AG04450 (cell line): Measurements from ENCODE around the gene CBLN1. TPM values are rescaled to one million over a fixed set of nuclear protein-coding genes. Genes with fewer than 3 reads are reported as not detected.

Experiments used
- CTCF ChIA-PET: fragments of 300-600, 350-600 bp; formaldehyde crosslinking; extraction: SDS; loops from one replicate; lab custom pipeline; 2022; ENCODE audit warnings: antibody characterized with exemption, inconsistent platforms; lab: Charles Lee
- POLR2A ChIA-PET: fragments of 350-600 bp; formaldehyde crosslinking; extraction: SDS; loops from one replicate; lab custom pipeline; 2021; ENCODE audit warnings: antibody characterized with exemption, inconsistent platforms; lab: Yijun Ruan, JAX
- DNase-seq: peaks from one replicate; pipeline ENCODE4 v3.0.0-alpha.2; 2011; ENCODE audit warnings: low read depth, low spot score
- H3K27ac ChIP-seq: one replicate; pipeline ENCODE4 v1.5.1; 2012; ENCODE audit warnings: low read depth, low read length, control low read depth
- H3K27me3 ChIP-seq: one replicate; pipeline ENCODE4 v1.6.0; 2012; ENCODE audit warnings: low read length; ENCODE audit not compliant: control insufficient read depth, insufficient read depth
- H3K4me3 ChIP-seq: 2 replicates; pipeline ENCODE4 v1.5.1; 2011; ENCODE audit warnings: mild to moderate bottlenecking, low read depth, low read length, control low read depth
- H3K9me3 ChIP-seq: 2 replicates; pipeline ENCODE4 v1.5.1; 2012; ENCODE audit warnings: low read length; ENCODE audit not compliant: control insufficient read depth, insufficient read depth
- CTCF ChIP-seq: IDR thresholded peaks from 2 replicates; pipeline ENCODE4 v1.5.1; 2011; ENCODE audit warnings: low read depth, low read length, control low read depth, inconsistent platforms
- polyA plus RNA-seq: library from polyadenylated mRNA; depleted of rRNA; stranded (reverse); fragments of >200 nt; gene quantifications from 2 replicates; pipeline ENCODE4 v1.2.3, GENCODE V29; 2011

Gene CBLN1
- polyA plus RNA-seq, 1 experiment, result not detected

GRCh38 chr16:49281843-49282642, 405 bp upstream of the CBLN1 start:
- H3K9me3 ChIP-seq, result peaks cover 10% of the 10 kb centered on the region; the same call in 1 of the 2 replicates
- CTCF ChIA-PET, result no interaction called here
- peaks cover 56% of the 10 kb centered on the region for H3K27me3 ChIP-seq
- POLR2A ChIA-PET, result no interaction called here
- DNase-seq, result no peak
- no peak for TF ChIP-seq CTCF
- no peak overlapping the region for H3K27ac ChIP-seq
- no peak overlapping the region for H3K4me3 ChIP-seq

DNA sequence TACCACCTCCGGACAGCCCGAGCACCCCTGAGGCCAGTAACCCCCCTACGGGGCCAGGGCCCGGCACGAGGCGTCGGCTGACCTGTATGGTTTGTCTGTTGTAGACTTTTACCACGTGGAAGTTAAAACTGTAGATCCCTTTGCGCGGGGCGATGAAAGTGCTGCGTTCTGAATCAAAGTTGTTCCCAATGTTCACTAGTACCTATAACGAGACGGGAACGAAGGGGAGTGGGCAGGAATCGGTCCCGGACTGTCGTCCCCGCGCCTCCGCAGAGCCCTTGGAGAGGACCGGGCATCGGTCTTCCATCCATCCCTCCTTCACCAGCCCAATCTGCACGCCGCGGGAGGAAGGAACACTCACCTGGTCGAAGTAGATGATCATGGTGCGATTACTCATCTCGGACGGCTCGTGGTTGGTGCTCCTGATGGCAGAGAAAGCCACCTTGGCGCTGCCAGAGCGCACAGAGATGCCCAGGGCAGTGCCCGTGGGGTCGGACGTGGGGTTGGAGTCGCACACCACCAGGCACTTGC, 732 bp downstream of the CBLN1 start:
- H3K4me3 ChIP-seq, result no peak overlapping the region
- peaks cover 62% of the 10 kb centered on the region for H3K27me3 ChIP-seq
- POLR2A ChIA-PET, result no interaction called here
- TF ChIP-seq CTCF, result no peak
- peaks cover 10% of the 10 kb centered on the region; the same call in 1 of the 2 replicates for H3K9me3 ChIP-seq
- H3K27ac ChIP-seq, result no peak overlapping the region
- DNase-seq, result no peak
- CTCF ChIA-PET, result no interaction called here

GRCh38 chr16:49280105-49280741, 1.4 kb downstream of the CBLN1 start:
- no peak overlapping the region for H3K4me3 ChIP-seq
- no peak for DNase-seq

GRCh38 chr16:49278944-49279725, 2.5 kb downstream of the CBLN1 start:
- H3K9me3 ChIP-seq, result peaks cover 10% of the 10 kb centered on the region; the same call in 1 of the 2 replicates
- TF ChIP-seq CTCF, result no peak
- peaks cover 70% of the 10 kb centered on the region for H3K27me3 ChIP-seq
- no peak for DNase-seq
- POLR2A ChIA-PET, result no interaction called here
- H3K4me3 ChIP-seq, result no peak overlapping the region
- CTCF ChIA-PET, result no interaction called here
- no peak overlapping the region for H3K27ac ChIP-seq

More at GRCh38 chr16:49280105-49280741, 1.4 kb downstream of the CBLN1 start:
- ChIA-PET CTCF (no interaction called here), POLR2A (no interaction called here)
- no peak for TF ChIP-seq CTCF
- Histone ChIP-seq H3K27ac (no peak overlapping the region), H3K9me3 (peaks cover 10% of the 10 kb centered on the region; the same call in 1 of the 2 replicates), H3K27me3 (peaks cover 65% of the 10 kb centered on the region)
